ENCODE measurements around the gene METTL24.

Gene METTL24

GRCh38 chr6:110338820-110339470, 19.2 kb downstream of the METTL24 start:
- H3K4me3 ChIP-seq (ENCODE audit: low read depth, low read length), result no peak overlapping the region
- TF ChIP-seq CTCF (IDR thresholded peaks at IDR 0.05; ENCODE audit: low read depth, low read length), result no peak

DNA sequence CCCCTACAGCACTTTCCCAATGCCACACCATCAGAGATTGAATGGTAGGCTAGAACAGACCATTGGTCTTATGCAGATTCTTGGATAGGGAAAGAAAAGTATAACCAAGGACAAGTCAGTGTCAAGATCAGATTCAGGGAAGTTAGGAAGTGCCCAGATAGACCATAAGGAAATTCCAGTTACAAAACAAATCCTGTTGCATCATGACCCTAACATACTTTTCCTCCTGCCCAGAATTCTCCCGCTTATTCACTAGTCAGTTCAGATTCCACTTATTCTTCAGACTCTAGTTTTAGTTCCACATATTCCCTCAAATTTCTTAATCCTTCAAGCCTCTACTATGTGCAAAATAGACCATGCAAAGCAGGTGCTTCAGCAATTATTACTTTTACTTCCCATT, 20.7 kb downstream of the METTL24 start:
- TF ChIP-seq CTCF (IDR thresholded peaks at IDR 0.05; ENCODE audit: low read depth, low read length), result no peak
- no peak overlapping the region for H3K4me3 ChIP-seq (ENCODE audit: low read depth, low read length)

DNA sequence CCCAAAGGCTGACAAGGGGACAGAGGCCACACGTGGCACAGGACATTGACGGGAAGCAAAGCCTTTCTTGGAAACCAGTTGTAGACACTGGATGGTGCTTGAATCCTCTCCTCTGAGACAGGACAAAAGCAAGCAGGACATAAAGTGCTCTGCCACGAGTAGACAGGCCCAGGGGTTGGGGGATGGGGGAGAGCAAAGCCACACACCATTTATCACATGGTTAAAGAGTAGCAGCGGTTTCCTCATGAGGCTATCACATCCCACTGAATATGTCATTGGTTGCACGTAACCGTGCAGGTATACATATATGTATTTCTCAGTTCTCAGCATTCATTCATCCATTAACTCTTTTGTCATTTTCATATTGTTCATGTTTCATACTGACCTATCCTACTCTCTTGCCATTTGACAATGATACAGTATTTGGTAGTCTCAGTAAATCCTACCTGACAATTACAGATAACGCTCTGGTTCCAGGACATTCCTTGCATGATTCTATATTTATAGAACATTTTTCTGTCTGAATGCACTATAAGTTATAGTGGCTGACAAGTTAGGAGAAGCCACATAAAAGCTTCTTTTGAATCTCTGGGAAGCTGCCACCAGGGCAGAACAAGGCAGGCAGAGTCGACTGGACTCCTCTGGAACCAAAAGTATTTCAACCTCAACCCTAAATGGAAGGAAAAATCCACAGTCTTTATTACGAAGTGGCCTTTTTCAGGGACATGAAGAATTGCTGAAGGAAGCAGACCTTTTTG, 23.5 kb downstream of the METTL24 start:
- no peak overlapping the region for H3K4me3 ChIP-seq (ENCODE audit: low read depth, low read length)
- no peak for TF ChIP-seq CTCF (IDR thresholded peaks at IDR 0.05; ENCODE audit: low read depth, low read length)

- no peak overlapping the region for H3K4me3 ChIP-seq (ENCODE audit: low read depth, low read length)
- TF ChIP-seq CTCF (IDR thresholded peaks at IDR 0.05; ENCODE audit: low read depth, low read length), result no peak
Measured at GRCh38 chr6:110332281-110332680, 25.9 kb downstream of the METTL24 start.

DNA sequence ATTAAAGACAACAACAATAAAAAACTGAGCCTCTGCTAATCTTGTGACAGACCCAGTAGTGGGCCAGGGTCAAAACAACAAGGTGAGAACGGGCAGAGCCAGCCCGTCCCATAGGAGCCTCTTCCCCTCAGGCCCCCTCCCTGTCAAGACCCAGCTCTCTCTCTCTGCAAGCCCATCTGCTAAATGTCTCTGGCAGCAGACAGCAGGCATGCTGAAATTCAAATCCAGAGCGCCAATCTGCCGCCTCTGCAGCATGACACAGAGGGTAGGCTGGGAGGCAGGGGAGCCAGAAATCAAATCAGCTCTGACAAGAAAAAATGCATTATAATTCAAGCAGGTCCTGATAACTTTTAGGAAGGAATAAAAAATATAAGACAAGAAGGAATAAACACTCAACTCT, 26.3 kb downstream of the METTL24 start:
- TF ChIP-seq CTCF (IDR thresholded peaks at IDR 0.05; ENCODE audit: low read depth, low read length), result no peak

GRCh38 chr6:110331390-110331789, 26.8 kb downstream of the METTL24 start:
- no peak for TF ChIP-seq CTCF (IDR thresholded peaks at IDR 0.05; ENCODE audit: low read depth, low read length)
- no peak overlapping the region for H3K4me3 ChIP-seq (ENCODE audit: low read depth, low read length)

More for the DNA sequence above, 26.3 kb downstream of the METTL24 start:
- no peak overlapping the region for H3K4me3 ChIP-seq (ENCODE audit: low read depth, low read length)

GRCh38 chr6:110329714-110330436, 28.3 kb downstream of the METTL24 start:
- no peak for TF ChIP-seq CTCF (IDR thresholded peaks at IDR 0.05; ENCODE audit: low read depth, low read length)
- H3K4me3 ChIP-seq (ENCODE audit: low read depth, low read length), result peak overlapping the region; percentile 38

Measured in WI38 (cell line).